ENCODE measurements around the gene STON2. TPM values are rescaled to one million over a fixed set of nuclear protein-coding genes. Genes with fewer than 3 reads are reported as not detected.

Gene STON2
- total RNA-seq, 4 donors from 2014 or later, result 69.8 to 202 (median 97.0) TPM

- no peak for TF ChIP-seq CTCF (IDR thresholded peaks at IDR 0.05)
- no peak for TF ChIP-seq POLR2A (IDR thresholded peaks at IDR 0.05)
- no peak for DNase-seq
- 53 to 57% methylated on average over 2 of the region's 2 CpGs for WGBS, 2 donors
- Histone ChIP-seq H3K4me3 (replicated peaks in 1 of 3) (no peak overlapping the region), H3K27ac (peak overlapping the region in 2 of 3 donors; percentile 35 to 55), H3K9me3 (no peaks in the 10 kb centered on the region), H3K4me1 (peaks cover 45 to 50% of the 10 kb centered on the region in 2 donors), H3K36me3 (no peaks in the 10 kb centered on the region), H3K27me3 (no peaks in the 10 kb centered on the region)
- intact Hi-C loops (cut with DNase I), result no loop called here
Observed at GRCh38 chr14:81388336-81388735, 11.8 kb downstream of the STON2 start.

GRCh38 chr14:81386290-81386745 is 13.8 kb downstream of the STON2 start:
- Histone ChIP-seq H3K4me1 (peaks cover 56 to 58% of the 10 kb centered on the region in 2 donors), H3K36me3 (no peaks in the 10 kb centered on the region), H3K27me3 (no peaks in the 10 kb centered on the region), H3K4me3 (replicated peaks in 1 of 3) (no peak overlapping the region), H3K9me3 (no peaks in the 10 kb centered on the region), H3K27ac (peak overlapping the region in 2 of 3 donors; percentile 44 to 78)
- intact Hi-C loops (cut with DNase I), result no loop called here
- no peak for DNase-seq
- TF ChIP-seq CTCF (IDR thresholded peaks at IDR 0.05) (no peak), POLR2A (IDR thresholded peaks at IDR 0.05) (no peak)
- WGBS, 2 donors, result 75 to 81% methylated on average over 4 of the region's 4 CpGs

GRCh38 chr14:81385886-81386285 is 14.2 kb downstream of the STON2 start:
- intact Hi-C loops (cut with DNase I), result no loop called here
- Histone ChIP-seq H3K27me3 (no peaks in the 10 kb centered on the region), H3K4me3 (replicated peaks in 1 of 3) (no peak overlapping the region), H3K27ac (peak overlapping the region; percentile 64 to 78 (median 68)), H3K9me3 (no peaks in the 10 kb centered on the region), H3K4me1 (peaks cover 58 to 60% of the 10 kb centered on the region in 2 donors), H3K36me3 (no peaks in the 10 kb centered on the region)
- TF ChIP-seq CTCF (IDR thresholded peaks at IDR 0.05), result peak in 1 of 6 experiments; percentile 27
- no peak for TF ChIP-seq POLR2A (IDR thresholded peaks at IDR 0.05)
- peak; percentile 67 to 78 for DNase-seq
- 38 to 60% methylated on average over 7 of the region's 7 CpGs for WGBS, 2 donors

- 69 to 74% methylated on average over 1 of the region's 1 CpG for WGBS, 2 donors
- peaks cover 58 to 60% of the 10 kb centered on the region in 2 donors for H3K4me1 ChIP-seq
- peak overlapping the region; percentile 64 to 78 (median 68) for H3K27ac ChIP-seq
- intact Hi-C loops (cut with DNase I), result no loop called here
- H3K27me3 ChIP-seq, result no peaks in the 10 kb centered on the region
- TF ChIP-seq POLR2A (IDR thresholded peaks at IDR 0.05) (no peak), CTCF (IDR thresholded peaks at IDR 0.05) (no peak)
- H3K36me3 ChIP-seq, result no peaks in the 10 kb centered on the region
- H3K4me3 ChIP-seq (replicated peaks in 1 of 3), result no peak overlapping the region
- no peaks in the 10 kb centered on the region for H3K9me3 ChIP-seq
- DNase-seq, result peak in 1 of 2 donors; percentile 26
Observed at GRCh38 chr14:81385419-81385818, 14.7 kb downstream of the STON2 start.

- TF ChIP-seq POLR2A (IDR thresholded peaks at IDR 0.05) (peak in 1 of 2 donors; percentile 31), CTCF (IDR thresholded peaks at IDR 0.05) (no peak)
- H3K9me3 ChIP-seq, result no peaks in the 10 kb centered on the region
- no peaks in the 10 kb centered on the region for H3K27me3 ChIP-seq
- peak; percentile 74 to 79 for DNase-seq
- peak overlapping the region; percentile 64 to 78 (median 72) for H3K27ac ChIP-seq
- intact Hi-C loops (cut with DNase I), result no loop called here
- whole genome bisulfite sequencing, 2 donors, result 18 to 22% methylated on average over 1 of the region's 1 CpG
- H3K4me3 ChIP-seq (replicated peaks in 1 of 3), result no peak overlapping the region
- peaks cover 58 to 60% of the 10 kb centered on the region in 2 donors for H3K4me1 ChIP-seq
- no peaks in the 10 kb centered on the region for H3K36me3 ChIP-seq
Observed at GRCh38 chr14:81384900-81385299, 15.2 kb downstream of the STON2 start.
